C4-2B (cell line): ENCODE results near the gene CDH18.

Experiments used
- CTCF ChIP-seq: fragments of 450-650 bp; conservative IDR thresholded peaks from 2 replicates; pipeline ENCODE4 v1.5.1; 2017; ENCODE audit warnings: mild to moderate bottlenecking
- ZFX ChIP-seq: fragments of 450-650 bp; IDR thresholded peaks from 2 replicates; pipeline ENCODE4 v1.6.1; 2017

DNA sequence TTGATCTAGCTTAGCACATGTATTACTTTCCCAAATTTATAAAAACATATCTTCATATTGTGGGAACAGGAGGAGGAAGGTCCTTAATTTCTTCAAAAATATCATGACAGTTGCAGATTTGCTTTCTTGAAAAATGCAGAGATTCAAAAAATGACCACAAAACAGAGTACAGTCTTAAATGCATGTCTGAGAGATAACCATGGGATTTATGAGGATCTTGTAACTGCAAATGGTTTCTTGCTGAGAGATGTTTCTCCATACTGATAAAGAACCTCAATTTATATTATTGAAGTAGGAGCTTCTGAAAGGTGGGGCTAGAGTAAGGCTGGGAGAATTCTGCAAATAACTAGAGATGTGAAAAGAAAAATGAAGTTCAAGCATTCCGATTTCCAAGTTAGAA is 83.2 kb downstream of the CDH18 start:
- no peak for TF ChIP-seq CTCF
- TF ChIP-seq ZFX, result no peak
